K562 (cell line): ENCODE results near the gene TMEM131L.

ENCODE experiments used
- CTCF ChIP-seq, 3 experiments: IDR thresholded peaks in 2 of 3; conservative IDR thresholded peaks in 1 of 3; 2 replicates each; pipeline ENCODE4 v1.5.1; 2011 to 2012; ENCODE audit warnings: low read length in 3 of 3, mild to moderate bottlenecking in 3 of 3, control low read depth in 2 of 3, improper control_type of control experiment in 1 of 3, inconsistent platforms in 1 of 3, low read depth in 1 of 3, mixed read lengths in 1 of 3, moderate library complexity in 1 of 3; ENCODE audit not compliant: insufficient read depth in 2 of 3
- NR2F6 ChIP-seq: fragments of 450-650 bp; formaldehyde crosslinking; IDR thresholded peaks from 2 replicates; pipeline ENCODE4 v1.4.0; 2020; ENCODE audit warnings: mild to moderate bottlenecking
- POLR3G ChIP-seq: IDR thresholded peaks from 2 replicates; pipeline ENCODE4 v1.6.1; 2011; ENCODE audit not compliant: insufficient read length, insufficient replicate concordance; ENCODE audit errors: extremely low read depth
- ZNF239 ChIP-seq: fragments of 250-450 bp; sonication (Bioruptor Pico); IDR thresholded peaks from 2 replicates; pipeline ENCODE4 v1.4.0; 2020; ENCODE audit warnings: mild to moderate bottlenecking
- ZNF274 ChIP-seq: IDR thresholded peaks from 2 replicates; pipeline ENCODE4 v1.6.1; 2011; ENCODE audit warnings: low read depth, mild to moderate bottlenecking, low read length, moderate library complexity, borderline replicate concordance
- ZNF398 ChIP-seq: fragments of 250-450 bp; sonication (Bioruptor Pico); IDR thresholded peaks from 2 replicates; pipeline ENCODE4 v1.8.0; 2021; ENCODE audit warnings: moderate library complexity, mild to moderate bottlenecking, inconsistent platforms

- TF ChIP-seq ZNF274 (no peak), ZNF239 (CRISPR knock-in tag) (no peak), CTCF (IDR thresholded peaks at IDR 0.05 in 2 of 3, conservative IDR thresholded peaks at IDR 0.05 in 1 of 3; ENCODE audit: insufficient read depth in 2 of 3, low read depth in 1 of 3, low read length in 3 of 3) (no peak), POLR3G (no peak), ZNF398 (CRISPR knock-in tag) (no peak), NR2F6 (CRISPR knock-in tag) (no peak)
Measured at GRCh38 chr4:153572609-153573008, 106.4 kb downstream of the TMEM131L start.
